Heart left ventricle (tissue), 13 donors: ENCODE measurements around the gene CA4.

Experiments used
- POLR2A ChIP-seq, 2 donors: fragments of 450-650 bp; IDR thresholded peaks; one replicate each; pipeline ENCODE4 v1.6.1; 2017; ENCODE audit warnings: antibody characterized with exemption in 2 of 2, mild to moderate bottlenecking in 2 of 2, moderate library complexity in 2 of 2
- TF ChIP-seq, protein P1 (sequence below), 12 donors: fragments of 200-600 bp; sonication (generic) in 4 of 12; IDR thresholded peaks; one replicate each; pipeline versions ENCODE4 v1.5.0 to v1.8.0; 2018 to 2022; ENCODE audit warnings: antibody characterized with exemption in 12 of 12, mild to moderate bottlenecking in 5 of 12
- donor health status: ischemic (EF 13 %, LVEDD 7.1; RV severe dilation, severe dysfunction).
- donor health status: DM: no; HTN: yes; CAD: no.
- donor health status: DM: no; HTN: no; CAD: no.
- donor health status: ischemic (EF 25% LVEDD 6.9; RV normal size, moderate dysfunction).
- donor health status: ischemic (EF 25% LVEDD 5.7; RV mildly dilated, moderate dysfunction).
- donor health status: ischemic (EF 35%, LVEDD 5.7; RV mildly dilated, moderate dysfunction).
- donor health status: nonischemic (EF 11% LVEDD 7.7; RV severe dilation, severe dysfunction).
- donor health status: DM: yes; HTN: yes; CAD: no.
- donor health status: PGD.
- donor health status: ischemic (EF 29% LVEDD 5.4; RV normal size, mild dysfunction).
- donor health status: nonischemic (EF 23%, LVEDD 6.1; RV moderate dilation, normal function).

DNA sequence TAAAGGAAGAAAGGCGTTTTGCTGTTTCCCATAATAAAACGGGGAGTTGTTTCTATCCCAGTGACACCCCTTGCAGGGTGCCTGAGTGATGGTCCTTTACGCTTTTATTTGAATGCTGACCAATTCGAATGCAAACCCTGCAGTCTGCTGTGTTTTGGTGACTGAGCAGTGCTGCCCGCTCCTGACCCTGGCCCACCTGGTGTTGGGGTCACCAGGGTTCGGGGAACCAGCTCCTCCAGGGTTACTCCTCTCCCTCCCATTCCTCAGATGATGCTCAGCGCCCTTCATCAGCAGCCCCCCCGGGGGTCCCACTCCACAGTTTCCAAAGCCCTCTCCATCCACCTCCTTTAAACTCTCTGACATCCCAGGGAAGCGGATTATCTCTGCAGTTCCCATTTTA is 6.0 kb downstream of the CA4 start:
- TF ChIP-seq, protein P1, sequence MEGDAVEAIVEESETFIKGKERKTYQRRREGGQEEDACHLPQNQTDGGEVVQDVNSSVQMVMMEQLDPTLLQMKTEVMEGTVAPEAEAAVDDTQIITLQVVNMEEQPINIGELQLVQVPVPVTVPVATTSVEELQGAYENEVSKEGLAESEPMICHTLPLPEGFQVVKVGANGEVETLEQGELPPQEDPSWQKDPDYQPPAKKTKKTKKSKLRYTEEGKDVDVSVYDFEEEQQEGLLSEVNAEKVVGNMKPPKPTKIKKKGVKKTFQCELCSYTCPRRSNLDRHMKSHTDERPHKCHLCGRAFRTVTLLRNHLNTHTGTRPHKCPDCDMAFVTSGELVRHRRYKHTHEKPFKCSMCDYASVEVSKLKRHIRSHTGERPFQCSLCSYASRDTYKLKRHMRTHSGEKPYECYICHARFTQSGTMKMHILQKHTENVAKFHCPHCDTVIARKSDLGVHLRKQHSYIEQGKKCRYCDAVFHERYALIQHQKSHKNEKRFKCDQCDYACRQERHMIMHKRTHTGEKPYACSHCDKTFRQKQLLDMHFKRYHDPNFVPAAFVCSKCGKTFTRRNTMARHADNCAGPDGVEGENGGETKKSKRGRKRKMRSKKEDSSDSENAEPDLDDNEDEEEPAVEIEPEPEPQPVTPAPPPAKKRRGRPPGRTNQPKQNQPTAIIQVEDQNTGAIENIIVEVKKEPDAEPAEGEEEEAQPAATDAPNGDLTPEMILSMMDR (IDR thresholded peaks at IDR 0.05): no peak
- TF ChIP-seq POLR2A (IDR thresholded peaks at IDR 0.05): no peak
